Activated naive CD4-positive, alpha-beta T cell treated with Interleukin-2 at 50 U/mL for 16 hours (primary cell): ENCODE results near the gene FLRT2.

Source experiments
- DNase-seq: peaks from one replicate; pipeline ENCODE4 v3.0.0-alpha.2; 2020

FLRT2 gene

DNA sequence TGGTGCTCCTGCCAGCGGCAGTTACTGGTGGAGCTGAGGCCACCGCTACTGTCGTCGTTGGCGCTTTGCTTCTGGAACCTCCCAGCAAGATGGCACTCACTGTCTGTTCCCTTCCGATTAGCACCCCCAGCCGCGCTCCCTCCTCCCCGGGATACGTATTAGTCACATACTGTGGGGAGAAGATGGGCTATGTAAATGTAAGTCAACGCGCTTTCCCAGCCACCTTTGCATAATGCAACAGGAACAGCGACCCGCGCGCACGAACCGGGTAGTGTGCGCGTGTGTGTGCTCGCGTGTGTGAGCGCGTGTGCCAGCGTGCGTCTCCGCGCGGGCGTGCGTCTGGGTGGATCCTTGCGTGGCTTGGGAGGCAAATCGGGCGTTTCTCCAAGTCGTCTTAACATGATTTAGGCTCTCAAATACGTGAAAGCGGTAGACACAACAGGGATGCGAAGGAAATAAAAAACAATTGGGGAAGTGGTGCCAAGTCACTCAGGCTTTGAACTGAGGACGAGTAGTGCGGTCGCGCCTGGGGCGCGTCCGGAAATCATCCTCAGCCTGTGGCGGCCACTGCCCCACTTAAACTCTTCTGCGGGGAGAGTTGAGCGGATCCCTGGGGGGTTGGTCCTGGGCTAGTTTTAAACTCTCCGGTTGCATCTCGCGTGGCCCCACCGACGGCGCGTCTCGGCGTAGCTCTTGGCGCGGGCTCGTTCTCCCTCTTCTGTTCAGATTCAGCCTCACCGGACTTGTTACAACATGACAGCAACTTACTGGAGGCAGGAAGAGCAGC is 1.8 kb downstream of the FLRT2 start:
- no peak for DNase-seq

DNA sequence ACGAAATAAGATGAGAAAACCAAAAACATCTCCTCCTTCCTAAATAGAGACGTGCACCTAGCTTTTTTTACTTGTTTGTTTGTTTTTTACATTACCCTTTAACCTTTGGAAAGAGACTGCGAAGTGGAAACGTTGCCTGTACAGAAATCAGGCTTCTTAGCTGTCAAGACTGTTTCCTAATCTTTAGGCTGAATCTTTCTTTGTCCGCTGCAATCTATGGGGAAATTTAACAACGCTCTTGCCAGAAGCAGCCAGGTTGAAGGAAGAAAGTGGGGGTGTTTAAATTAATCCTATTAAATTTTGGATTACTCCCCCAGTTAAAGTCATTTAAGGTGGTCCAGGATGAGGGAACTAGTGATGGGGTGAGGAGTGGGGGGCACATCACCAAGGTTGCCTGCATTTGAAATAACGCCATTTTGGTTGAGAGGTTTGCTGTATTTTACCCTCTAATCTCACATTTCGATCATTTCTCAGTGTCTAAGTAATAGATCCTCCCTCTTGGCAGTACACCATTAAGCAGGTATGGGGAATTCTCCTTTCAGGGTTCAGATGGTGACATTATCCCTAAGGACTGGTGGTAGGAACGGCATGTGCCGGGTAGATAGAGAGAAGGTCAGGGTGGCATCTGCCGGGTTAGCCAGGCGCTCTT is 2.6 kb downstream of the FLRT2 start:
- no peak for DNase-seq

DNA sequence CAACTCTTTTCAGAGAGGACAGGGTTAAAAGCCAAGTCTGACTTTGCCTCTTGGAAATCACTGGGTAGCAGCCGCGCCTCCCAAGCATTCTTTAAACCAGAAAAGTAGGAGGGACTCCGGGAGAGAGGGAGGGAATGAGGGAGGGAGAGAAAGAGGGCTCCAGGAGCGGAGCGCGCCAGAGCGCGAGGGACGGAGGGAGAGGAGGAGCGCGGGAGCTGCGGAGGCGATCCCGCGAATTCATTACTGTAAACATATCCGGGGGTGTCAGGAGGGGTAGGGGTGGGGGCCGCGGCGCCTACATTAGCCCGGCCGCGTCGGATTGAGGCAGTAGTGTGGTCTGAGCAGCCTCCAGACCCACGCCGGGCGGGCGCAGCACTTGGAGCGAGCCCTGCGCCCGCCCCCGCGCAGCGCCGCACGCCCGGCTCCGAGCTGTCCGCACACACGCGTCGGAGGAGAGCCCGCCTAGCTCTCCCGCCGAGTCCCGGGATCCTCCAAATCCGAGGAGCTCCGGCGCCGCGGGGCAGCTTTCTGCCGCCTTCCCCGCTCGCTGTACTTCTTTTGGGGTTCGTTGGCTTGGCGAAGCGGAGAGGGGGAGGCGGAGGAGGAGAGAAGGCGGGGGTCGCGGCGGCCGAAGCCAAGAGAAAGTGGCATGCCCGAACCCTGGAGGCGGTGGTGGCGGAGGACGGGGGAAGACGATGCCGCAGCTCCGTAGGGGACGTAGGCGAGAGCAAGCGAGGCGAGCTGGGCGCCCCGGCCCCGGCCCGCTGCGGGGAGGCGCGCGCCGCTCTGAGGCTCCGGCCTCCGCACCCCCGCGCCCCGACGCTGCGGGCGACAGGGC is 3.3 kb downstream of the FLRT2 start:
- no peak for DNase-seq

DNA sequence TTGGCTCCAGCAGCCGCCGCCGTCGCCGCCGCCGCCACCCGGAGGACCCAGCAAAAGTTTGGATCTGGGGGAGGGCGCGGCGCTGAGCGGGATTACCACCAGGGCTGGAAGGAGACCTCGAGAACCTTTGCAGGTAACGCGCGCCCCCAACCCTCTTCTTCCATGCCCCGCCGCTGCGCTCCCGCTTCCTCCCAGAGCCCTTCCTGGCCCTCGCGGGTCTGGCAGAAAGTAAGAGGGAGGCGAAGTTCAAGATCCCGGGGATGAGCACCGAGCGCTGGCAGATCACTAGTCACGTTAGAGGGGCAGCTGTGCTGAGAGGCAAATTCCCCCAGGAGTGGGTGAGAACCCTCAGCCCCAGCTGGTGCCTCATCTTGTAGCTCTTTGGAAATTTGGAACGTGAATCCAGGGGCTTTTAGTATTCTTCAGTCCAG is 3.9 kb downstream of the FLRT2 start:
- no peak for DNase-seq

DNA sequence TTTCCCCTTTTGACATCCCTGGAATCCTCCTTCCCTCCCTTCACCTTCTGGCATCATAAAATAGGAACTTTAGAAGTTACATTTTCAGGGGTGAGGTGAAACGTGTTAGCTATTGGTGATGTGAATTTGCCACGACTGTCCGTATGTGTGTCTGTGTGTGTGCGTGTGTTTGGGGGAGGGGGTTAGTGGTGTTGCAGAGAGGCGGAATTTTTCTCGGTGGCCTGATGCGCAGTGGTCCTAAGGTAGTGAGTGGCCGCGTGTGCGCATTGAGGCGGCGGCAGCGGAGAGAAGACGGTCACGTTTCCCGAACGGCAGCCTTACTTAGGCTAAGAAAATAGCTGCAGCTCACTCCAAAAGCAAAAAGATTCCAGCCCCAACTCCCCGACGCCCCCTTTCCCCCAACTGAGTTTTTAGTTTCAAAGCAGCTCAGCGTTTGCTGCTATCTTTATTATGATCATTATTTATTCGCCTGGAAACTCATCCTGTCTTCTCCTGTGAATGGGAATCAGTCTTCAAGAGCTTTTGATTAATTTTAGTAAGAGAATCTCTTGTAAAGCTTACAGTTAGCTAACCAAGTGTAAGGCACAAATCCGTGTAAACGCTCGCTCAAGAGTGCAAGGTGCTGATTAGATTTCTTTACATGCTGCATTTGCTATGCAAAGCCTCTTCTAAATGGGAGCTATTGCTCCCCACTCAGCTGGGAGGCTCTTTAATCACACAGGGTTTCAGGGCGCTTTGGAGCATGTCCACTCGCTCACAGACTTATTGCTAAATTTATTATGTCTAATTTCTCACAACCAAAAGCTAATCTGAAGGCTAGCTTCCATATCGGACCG is 4.7 kb downstream of the FLRT2 start:
- no peak for DNase-seq

DNA sequence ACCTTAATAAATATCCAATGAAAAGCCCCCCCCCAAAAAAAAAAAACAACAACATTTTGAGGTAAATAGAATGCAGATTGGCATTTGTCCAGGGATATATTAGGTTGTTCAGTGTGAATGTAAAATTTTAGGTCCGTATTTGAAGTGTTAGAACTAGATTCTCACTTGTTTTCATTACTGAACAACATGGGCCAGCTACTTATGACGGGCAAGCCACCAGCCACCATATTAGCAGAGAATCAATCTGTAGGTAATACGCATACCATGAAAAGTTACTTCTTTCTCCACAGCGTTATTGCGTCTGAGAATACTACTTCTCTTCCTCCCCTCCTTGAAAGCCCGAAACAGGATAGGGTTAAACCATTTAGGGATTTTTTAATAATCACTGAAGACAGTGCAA is 5.4 kb downstream of the FLRT2 start:
- DNase-seq: no peak

GRCh38 chr14:85535991-85536832 is 6.3 kb downstream of the FLRT2 start:
- no peak for DNase-seq

DNA sequence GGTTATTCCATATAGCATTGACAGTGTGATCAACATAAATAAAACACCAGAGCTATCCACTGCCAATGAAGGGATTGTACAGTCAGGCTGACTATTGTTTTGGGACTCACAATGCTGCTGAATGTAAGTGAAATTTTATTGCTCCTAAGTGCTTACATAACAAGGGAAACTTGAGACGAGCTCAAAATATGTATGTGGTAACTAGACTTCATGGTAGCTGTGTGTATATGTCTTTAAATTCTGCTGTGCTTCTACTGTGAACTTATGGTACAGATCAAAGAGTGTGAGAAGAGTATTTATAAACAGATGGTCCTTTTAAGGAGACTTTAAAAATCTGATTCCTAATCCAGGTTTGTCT is 6.9 kb downstream of the FLRT2 start:
- DNase-seq: no peak

DNA sequence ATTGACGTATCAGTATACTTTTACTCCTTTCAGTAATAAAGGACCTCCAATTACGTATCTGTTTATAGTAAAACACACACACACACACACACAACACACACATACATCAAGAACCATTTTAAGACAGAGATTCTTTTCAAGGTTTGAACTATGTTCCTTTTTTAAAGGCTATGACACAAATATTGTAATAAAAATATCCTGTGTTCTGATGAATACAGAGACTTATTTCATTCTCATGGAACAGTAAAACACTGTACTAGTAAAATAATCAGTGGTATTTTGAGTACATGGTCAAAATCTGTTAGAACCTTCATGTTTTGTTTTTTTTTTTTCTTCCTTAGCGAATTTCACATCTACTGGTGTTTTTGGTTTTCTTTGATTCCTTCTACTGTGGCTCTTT is 7.6 kb downstream of the FLRT2 start:
- no peak for DNase-seq

GRCh38 chr14:85538636-85539035 is 8.7 kb downstream of the FLRT2 start:
- no peak for DNase-seq

DNA sequence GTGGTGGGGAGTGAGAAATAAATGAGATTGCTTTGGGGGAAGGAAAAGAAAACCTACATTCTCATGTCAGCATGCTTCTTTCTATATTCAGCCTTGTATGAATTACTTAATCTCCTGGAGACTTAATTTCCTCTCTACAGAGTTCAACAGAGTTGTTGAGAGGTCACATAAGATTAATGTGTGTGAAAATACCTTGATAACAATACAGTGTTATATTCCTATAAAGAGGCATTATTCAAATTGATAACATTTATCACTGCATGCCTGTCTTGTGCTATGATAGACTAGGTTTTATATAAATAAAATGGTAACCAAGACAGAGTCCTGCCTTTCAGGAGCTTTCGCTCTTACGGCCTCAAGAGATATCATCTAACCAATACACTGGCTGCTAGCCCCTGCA is 9.6 kb downstream of the FLRT2 start:
- DNase-seq: no peak

GRCh38 chr14:85542623-85543022 is 12.7 kb downstream of the FLRT2 start:
- no peak for DNase-seq

DNA sequence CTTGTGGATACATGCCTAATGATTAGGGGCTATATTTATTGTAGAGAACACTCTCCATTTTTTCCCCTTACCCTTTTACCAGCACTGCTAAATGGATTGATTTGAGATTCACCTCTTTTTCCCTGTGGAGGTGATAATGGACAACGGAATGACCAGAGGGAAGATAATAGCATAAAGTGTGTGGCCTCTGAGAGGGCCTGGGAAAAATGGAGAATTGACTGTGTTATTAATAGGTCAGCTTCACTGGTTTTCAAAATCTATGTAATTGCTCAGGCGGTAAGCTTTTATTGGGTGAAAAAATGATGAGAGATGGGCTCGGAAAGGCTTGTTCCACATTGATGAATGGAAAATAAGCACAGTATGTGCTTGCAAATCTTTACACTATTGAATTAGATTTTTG is 15.8 kb downstream of the FLRT2 start:
- DNase-seq: no peak

DNA sequence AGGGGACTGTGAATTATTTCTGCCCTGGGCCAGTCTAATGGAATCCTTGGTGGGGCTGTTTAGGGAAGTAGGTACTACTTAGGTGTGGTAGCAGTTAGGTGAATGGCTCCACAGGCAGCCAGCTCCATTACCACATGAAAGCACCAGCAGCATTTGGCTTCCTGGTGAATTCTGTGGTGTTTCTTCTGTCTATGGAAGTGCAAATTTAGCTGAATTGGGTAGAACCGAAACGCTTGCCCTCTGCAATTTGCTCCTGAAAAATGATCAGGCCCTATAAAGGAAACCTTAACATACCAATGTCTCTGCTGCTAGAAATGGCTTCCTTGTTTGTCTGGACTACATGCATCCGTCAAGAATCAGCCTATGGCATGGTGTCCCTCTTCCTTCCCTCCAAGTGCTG is 16.4 kb downstream of the FLRT2 start:
- no peak for DNase-seq

DNA sequence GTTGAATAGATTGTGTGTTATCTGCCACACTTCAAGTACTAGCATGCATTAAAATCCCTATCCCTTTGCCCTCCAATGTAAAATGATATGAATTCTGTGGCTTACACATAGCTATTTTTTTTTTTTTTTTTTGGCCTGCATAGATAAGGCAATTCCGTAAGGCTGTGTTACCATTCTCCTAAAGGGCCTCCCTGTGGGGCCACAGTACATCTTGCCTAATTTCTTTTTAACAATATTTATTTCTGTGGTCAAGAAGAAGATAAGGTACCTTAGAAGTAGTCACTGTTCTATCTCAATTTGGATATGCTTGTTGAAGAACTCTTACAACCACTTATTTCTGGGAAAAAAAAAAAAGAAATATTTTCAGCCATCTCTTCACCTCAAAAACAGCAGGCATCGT is 19.8 kb downstream of the FLRT2 start:
- DNase-seq: no peak

DNA sequence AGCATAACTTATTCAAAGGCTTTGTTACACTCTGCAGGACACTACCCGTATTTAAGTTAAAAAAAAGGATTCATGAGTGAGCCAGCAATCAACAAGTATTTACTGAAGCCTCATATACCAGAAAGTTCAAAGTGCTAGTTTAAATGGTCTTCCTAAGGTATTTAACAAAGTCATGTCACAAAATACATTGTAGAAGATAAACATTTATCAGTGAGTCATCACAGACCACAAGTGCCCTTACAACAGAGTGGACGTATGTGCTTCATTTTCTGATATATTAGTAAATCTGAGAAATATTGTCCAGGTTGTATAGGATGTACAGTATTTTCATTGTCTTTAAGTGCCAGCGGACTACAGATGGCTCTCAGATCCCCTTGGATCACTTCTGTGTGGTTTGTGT is 24.2 kb downstream of the FLRT2 start:
- no peak for DNase-seq

DNA sequence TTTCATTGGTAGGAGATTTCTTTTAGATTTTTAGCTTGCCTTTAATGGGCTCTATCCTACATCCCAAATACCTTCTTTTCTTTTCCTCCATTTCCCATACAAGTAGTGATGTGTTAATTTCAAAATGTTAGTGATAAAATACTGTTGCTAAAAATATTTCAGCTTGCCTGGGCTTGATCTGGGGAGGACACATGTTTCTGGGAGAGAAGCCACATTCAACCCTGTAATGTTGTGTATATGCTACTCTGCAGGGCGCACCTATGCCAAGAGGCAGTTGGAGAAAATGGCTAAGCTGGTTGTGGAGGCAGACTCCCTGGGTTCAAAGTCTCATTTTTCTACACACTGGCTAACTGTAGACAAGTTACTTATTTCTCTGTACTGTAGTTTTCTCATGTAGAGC is 26.3 kb downstream of the FLRT2 start:
- DNase-seq: no peak

DNA sequence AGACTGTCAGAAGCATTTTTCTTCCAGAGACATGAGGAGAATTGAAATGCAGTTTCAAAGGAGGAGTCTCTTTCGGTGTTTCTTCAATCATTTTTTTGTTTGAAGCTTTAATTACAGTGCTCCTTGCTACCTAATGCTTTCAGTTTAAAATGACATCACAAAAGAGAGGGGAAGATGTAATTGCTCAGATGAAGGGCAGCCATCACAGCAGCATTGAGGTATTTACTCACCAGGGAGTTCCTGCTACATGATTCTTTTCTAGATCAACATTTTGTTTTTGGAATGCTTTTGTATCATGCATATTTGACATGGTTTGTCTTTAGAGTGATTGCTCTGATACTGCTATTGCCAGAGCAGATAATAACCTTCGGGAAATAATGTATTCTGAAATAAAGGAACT is 28.6 kb downstream of the FLRT2 start:
- DNase-seq: no peak

DNA sequence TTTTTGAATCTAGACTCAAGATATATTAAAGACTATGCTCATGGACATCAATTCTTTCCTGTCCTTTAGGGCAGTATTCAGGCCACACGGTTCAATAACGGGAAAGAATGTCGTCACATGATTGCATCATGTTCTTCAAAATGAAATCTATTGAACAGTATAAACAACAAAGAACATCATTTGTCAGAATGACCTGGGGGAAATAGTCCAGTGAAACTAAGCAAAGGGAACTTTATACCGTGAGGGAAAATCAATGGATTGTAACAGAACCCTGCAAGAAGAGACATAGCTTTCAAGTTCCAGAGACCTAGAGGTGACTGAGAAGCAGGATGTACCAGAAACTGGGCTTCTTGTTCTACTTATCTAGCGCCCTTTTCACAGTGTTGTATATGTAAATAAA is 32.7 kb downstream of the FLRT2 start:
- DNase-seq: no peak

DNA sequence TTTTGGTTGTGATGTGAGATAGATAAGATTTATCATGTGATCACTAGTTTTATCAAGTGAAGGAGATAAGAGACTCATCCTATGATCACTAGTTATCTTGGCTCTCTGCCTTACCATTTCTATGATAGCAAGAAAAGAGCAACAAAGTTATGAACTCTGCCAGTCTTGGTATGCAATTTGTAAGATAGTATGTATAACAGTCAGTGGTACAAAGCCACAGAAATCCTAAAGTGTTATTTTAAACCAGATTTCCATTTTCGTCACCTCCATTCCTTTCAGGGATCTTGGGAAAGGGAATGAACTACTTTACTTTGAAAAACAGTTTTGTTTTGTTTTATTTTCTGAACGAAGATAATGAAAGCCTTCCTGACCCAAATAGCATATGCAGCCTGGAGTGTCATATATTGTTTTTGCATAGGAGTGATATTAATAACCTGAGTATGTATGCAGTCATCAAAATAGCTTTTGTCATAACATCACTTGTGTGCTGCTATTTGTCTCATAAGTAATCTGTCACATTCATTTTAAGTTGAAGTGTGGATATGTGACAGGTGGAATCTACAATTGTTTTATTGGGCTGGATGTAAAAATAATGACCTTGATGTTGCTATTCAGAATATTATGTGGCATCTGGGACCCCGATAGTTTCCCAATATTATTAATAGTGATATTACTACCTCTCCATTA is 35.0 kb downstream of the FLRT2 start:
- DNase-seq: no peak

GRCh38 chr14:85565862-85566296 is 35.9 kb downstream of the FLRT2 start:
- no peak for DNase-seq
